HTR-8/SVneo (cell line): ENCODE measurements around the gene SRR.

Experiments used
- DNase-seq: peaks from one replicate; pipeline ENCODE4 v3.0.0; 2011; ENCODE audit warnings: low spot score, mixed read lengths; ENCODE audit not compliant: insufficient read length
- FAIRE-seq: peaks from 2 replicates; lab custom pipeline; 2011; peaks lifted over from hg19 to GRCh38; lab: Jason Lieb, UNC

The SRR gene

DNA sequence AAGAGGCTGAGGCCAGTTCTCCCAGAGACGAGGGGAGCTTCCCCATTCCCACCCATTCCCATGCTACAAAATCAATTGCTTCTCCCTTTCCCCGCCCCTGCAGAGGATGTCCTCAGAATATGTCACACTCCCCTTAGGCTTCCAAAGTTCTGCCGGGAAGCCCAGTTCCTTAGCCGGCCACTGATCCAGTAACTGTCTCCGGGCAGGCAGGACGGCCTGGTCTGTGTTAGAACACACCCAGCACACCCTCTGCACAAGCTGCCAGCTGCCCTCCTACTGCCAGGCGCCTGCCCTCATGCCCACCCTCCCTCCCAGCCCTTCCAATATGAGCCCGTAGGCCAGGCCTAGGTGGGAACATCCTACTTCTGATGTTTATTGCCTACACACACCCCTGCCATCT is 64.6 kb downstream of the SRR start:
- FAIRE-seq (peak; percentile 36), DNase-seq (no peak)

DNA sequence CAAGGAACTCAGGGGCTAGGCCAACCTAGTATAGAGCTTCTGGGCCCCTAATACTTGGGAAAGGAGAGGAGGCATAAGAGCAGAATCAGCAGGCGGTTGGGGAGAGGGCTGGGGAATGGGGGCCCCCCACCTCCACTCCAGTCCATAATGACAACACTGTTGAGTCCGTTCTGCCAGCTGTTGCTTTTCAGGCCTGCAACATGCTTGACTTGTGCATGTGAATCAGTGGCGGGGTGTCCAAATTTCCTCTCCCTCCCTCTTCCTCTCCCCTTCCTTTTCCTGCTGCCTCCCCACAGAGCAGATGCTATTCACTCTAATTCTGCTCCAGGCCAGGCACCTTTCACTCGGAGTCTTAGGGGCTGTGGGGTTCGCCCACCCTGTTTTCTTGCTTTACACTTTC is 65.3 kb downstream of the SRR start:
- DNase-seq (no peak), FAIRE-seq (no peak)

DNA sequence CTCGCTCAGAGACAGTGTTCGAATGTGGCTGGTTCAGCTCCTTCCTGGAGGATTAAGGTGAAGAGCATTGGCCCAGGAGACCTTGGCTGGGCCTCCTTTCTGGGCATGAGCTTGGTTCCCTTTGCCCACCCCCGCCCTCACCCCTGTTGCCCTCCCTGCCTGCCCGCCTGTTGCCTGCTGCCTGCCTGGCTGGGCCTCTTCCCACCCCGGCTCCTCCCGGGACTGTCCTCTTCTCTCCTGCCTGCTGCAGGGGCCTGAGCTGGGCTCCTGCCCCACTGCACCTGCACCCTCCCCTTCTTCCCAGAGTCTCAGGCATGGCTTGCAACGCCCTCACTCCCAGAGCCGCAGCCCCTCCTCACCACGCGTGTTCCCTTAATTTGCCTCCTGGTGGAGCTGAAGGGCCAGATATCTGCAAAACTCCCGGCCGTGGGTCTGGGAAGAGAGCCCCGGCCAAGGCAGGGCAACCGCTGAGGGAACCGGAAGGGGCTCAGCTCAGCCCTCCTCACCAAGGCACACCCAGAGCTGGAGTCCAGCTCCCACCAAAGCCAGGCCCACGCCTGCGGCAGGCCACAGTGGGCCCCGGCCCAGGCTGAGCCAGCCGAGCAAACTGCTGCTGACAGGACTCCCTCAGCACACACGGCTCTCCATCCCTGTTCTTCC is 65.9 kb downstream of the SRR start:
- no peak for DNase-seq
- no peak for FAIRE-seq

DNA sequence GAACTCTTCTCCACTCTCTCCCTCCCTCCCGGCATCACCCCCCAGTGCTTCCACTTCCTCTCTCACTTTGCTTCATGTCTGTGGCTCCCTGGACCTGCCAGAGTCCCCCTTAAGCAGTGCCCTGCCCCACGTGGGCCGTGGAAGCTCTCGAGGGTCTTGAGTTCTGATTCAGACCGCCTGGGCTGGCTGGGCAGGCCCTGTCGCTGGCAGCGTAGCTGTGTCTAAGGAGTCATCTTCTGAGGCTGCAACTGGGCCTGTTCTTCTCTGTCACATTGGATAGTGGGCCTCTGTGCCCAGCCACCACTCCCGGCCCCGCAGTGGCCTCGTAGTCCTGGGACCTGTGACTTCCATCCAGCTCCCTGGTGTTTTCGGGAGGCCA is 66.5 kb downstream of the SRR start:
- no peak for FAIRE-seq
- no peak for DNase-seq

DNA sequence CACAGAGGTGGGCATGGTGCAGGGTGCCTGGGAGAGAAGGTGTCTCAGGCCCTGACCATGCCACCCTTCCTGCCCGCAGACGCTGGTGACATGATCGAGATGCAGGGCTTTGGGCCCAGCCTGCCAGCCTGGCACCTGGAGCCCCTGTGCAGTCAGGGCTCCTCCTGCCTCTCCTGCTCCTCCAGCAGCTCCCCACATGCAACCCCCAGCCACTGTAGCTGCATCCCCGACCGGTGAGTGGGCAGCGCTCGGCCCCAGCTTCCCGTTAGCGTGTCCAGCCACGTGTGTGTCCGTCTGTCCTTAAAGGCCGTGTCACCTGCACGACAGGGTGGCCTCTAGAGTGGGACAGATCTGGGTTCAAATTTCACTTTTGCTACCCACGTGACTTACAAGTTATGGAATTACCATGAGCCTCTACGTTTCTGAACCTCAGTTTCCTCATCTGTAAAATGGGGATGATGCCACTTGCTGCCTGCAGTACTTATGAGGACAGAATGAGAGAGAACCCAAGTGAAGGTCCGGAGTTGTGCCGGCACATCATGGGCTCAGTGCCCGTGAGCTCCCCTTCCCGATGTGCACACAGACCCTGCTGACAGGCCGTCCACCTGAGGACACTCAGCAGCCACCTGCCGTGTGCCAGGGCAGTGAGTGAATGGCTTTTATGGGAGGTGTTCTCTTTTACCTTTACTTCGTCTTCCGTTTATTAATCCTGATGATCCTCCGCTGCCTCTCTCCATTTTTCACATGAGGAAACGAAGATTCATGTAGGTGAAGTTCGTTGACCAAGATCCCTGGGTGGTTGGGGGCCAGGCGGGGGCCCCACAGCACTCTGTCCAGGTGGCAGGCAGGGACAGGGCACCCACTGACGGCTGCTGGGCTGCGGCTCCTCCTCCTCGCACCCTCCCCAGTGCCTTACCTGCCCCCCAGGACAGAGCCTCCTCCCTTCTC is 67.7 kb downstream of the SRR start:
- no peak for DNase-seq
- no peak for FAIRE-seq

DNA sequence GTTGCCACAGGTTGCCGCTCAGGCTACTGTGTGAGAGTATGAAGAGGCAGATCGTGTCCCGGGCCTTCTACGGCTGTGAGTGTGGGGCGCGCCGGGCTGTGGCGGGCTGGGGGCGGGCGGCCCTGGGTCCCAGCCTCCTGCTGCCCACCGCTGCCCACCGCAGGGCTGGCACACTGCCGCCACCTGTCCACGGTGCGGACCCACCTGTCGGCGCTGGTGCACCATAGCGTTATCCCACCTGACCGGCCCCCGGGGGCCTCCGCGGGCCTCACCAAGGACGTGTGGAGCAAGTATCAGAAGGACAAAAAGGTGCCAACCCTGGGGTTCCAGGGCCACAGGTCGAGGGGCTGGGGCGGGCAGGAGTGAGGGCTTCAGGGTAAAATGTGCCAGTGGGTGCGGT is 68.4 kb downstream of the SRR start:
- DNase-seq (no peak), FAIRE-seq (no peak)

DNA sequence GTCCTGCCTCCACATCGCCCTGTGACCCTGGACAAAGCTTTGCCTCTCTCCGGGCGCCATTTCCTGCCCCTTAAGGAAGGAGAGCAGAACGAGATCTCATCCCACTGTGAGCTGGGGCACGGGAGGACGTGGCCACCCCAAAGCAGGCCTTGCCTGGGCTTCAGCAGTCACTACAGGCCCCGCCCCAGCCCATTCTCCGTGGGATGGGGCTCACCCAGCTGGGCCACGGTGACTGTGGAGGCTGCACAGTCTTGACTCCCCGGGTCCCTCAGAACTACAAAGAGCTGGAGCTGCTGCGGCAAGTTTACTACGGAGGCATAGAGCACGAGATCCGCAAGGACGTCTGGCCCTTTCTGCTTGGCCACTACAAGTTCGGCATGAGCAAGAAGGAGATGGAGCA is 68.9 kb downstream of the SRR start:
- FAIRE-seq (no peak), DNase-seq (no peak)

DNA sequence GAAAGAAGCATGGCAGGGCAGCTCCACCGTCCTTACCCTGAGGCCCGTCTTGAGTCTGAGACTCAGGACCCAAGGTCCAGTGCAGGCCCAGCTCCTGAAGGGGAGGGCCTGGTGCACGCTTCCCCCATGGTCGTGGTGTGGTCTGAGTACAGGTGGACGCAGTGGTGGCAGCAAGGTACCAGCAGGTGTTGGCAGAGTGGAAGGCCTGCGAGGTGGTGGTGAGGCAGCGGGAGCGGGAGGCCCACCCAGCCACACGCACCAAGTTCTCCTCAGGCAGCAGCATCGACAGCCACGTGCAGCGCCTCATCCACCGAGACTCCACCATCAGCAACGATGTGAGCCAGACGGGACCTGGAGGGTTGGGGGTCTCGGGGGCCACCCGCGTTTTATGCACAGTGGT is 69.4 kb downstream of the SRR start:
- FAIRE-seq (peak; percentile 60), DNase-seq (no peak)
